Keratinocyte (primary cell): Measurements from ENCODE around the gene SFTPB. TPM values are rescaled to one million over a fixed set of nuclear protein-coding genes. Genes with fewer than 3 reads are reported as not detected.

Experiments used
- DNase-seq: peaks from one replicate; pipeline ENCODE4 v3.0.0-alpha.2; 2011; ENCODE audit warnings: low read depth, missing footprints, low spot score
- FAIRE-seq: peaks from 2 replicates; lab custom pipeline; 2011; peaks lifted over from hg19 to GRCh38; lab: Jason Lieb, UNC
- H2AFZ ChIP-seq: 2 replicates; pipeline ENCODE4 v1.6.0; 2012; ENCODE audit warnings: low read length, control low read depth, inconsistent platforms; ENCODE audit not compliant: control insufficient read depth
- H3K27ac ChIP-seq: 2 replicates; pipeline ENCODE4 v1.5.1; 2011; ENCODE audit warnings: low read length; ENCODE audit not compliant: control insufficient read depth, insufficient read depth
- H3K27me3 ChIP-seq: 3 replicates; pipeline ENCODE4 v1.6.0; 2011; ENCODE audit warnings: low read length; ENCODE audit not compliant: control insufficient read depth, insufficient read depth; ENCODE audit errors: extremely low read depth
- H3K36me3 ChIP-seq, 2 experiments: 2 replicates in 1 of 2; 3 replicates in 1 of 2; pipeline ENCODE4 v1.5.1; 2011; ENCODE audit warnings: low read length in 2 of 2, mild to moderate bottlenecking in 1 of 2; ENCODE audit not compliant: control insufficient read depth in 2 of 2, insufficient read depth in 2 of 2; ENCODE audit errors: extremely low read depth in 1 of 2
- H3K4me1 ChIP-seq: 3 replicates; pipeline ENCODE4 v1.5.1; 2011; ENCODE audit warnings: low read length; ENCODE audit not compliant: control insufficient read depth, insufficient read depth; ENCODE audit errors: extremely low read depth
- H3K4me2 ChIP-seq: 3 replicates; pipeline ENCODE4 v1.6.0; 2011; ENCODE audit warnings: low read depth, low read length; ENCODE audit not compliant: control insufficient read depth, insufficient read depth; ENCODE audit errors: extremely low read depth
- H3K4me3 ChIP-seq, 3 experiments: fragments of 200-600 bp in 1 of 3; sonication (generic) in 1 of 3; 2 replicates in 2 of 3; 3 replicates in 1 of 3; pipeline ENCODE4 v1.5.1; 2011 to 2016; ENCODE audit warnings: low read length in 3 of 3, mild to moderate bottlenecking in 3 of 3, control low read depth in 2 of 3, inconsistent platforms in 1 of 3, low read depth in 1 of 3, mixed read lengths in 1 of 3, mixed run types in 1 of 3, moderate library complexity in 1 of 3; ENCODE audit not compliant: control insufficient read depth in 2 of 3, insufficient read depth in 2 of 3; ENCODE audit errors: extremely low read depth in 1 of 3
- H3K79me2 ChIP-seq: 2 replicates; pipeline ENCODE4 v1.6.0; 2012; ENCODE audit warnings: low read length; ENCODE audit not compliant: control insufficient read depth, insufficient read depth
- H3K9ac ChIP-seq: 3 replicates; pipeline ENCODE4 v1.6.0; 2011; ENCODE audit warnings: low read length; ENCODE audit not compliant: control insufficient read depth, insufficient read depth; ENCODE audit errors: extremely low read depth
- H3K9me1 ChIP-seq: 3 replicates; pipeline ENCODE4 v1.6.0; 2011; ENCODE audit warnings: low read length; ENCODE audit not compliant: control insufficient read depth, insufficient read depth; ENCODE audit errors: extremely low read depth
- H3K9me3 ChIP-seq: 2 replicates; pipeline ENCODE4 v1.5.1; 2012; ENCODE audit warnings: low read depth, low read length; ENCODE audit not compliant: control insufficient read depth
- H4K20me1 ChIP-seq: 3 replicates; pipeline ENCODE4 v1.6.0; 2011; ENCODE audit warnings: low read length; ENCODE audit not compliant: control insufficient read depth, insufficient read depth; ENCODE audit errors: extremely low read depth
- EZH2 ChIP-seq: IDR thresholded peaks from one replicate; pipeline ENCODE4 v1.6.1; 2012; ENCODE audit warnings: inconsistent platforms, mild to moderate bottlenecking, low read length, moderate library complexity
- dilution Hi-C: fragments of 300-500 bp; cut with MboI; formaldehyde crosslinking; loops from one replicate; pipeline ENCODE4 v1.7.0; 2020; ENCODE audit warnings: low sequenced_read_pairs; ENCODE audit not compliant: extremely low pct_ligation_motif_present
- polyA plus RNA-seq, 5 experiments: library from polyadenylated mRNA; depleted of rRNA in 3 of 5; stranded (reverse) in 3 of 5; stranded (forward) in 1 of 5; unstranded in 1 of 5; fragments of >200 nt; gene quantifications; 1 replicate in 1 of 5; 2 replicates in 3 of 5; 3 replicates in 1 of 5; pipeline versions ENCODE4 v1.2.1 to v1.2.3, GENCODE V29; 2011 to 2012; ENCODE audit warnings: missing spikeins in 2 of 5, low read depth in 1 of 5, low replicate concordance in 1 of 5
- TF ChIP-seq, protein P1 (sequence below), 3 experiments: IDR thresholded peaks in 1 of 3; conservative IDR thresholded peaks in 1 of 3; optimal IDR thresholded peaks in 1 of 3; 2 replicates in 2 of 3; 3 replicates in 1 of 3; pipeline versions ENCODE3 to v1.5.1; 2011; ENCODE audit warnings: low read length in 3 of 3, mild to moderate bottlenecking in 3 of 3, moderate library complexity in 2 of 3, control low read depth in 1 of 3, inconsistent platforms in 1 of 3; ENCODE audit not compliant: insufficient read depth in 2 of 3; ENCODE audit errors: extremely low read depth in 1 of 3

Gene SFTPB
- polyA plus RNA-seq, 1 donor (not counting 4 experiments of a cell fraction or from before 2014, with no cell fraction given), result not detected

DNA sequence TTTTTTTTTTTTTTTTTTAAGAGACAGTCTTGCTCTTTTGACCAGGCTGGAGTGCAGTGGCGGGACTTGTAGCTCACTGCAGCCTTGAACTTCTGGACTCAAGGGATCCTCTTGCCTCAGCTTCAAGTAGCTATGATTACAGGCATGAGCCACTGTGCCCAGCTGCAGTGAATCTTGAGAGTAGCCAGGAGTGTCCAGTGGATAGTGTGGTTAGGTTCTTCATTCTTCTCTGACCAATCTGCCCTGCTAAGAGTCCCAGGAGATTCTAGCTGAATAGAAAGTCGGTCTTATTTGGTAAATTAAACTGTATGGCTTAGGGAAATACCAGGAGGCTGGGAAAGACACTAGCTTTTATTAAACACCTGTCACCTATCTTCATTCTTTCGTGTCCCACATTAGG is 36.7 kb downstream of the SFTPB start:
- Histone ChIP-seq H3K27me3 (no peaks in the 10 kb centered on the region), H3K79me2 (peaks cover 4% of the 10 kb centered on the region), H3K9ac (no peak overlapping the region), H3K4me2 (no peak overlapping the region), H3K36me3 (peaks cover 21 to 38% of the 10 kb centered on the region in 2 experiments), H3K27ac (no peak overlapping the region), H4K20me1 (no peaks in the 10 kb centered on the region), H3K9me1 (no peaks in the 10 kb centered on the region), H3K4me1 (no peaks in the 10 kb centered on the region), H3K4me3 (no peak overlapping the region), H2AFZ (no peak overlapping the region), H3K9me3 (no peaks in the 10 kb centered on the region)
- FAIRE-seq (no peak), DNase-seq (no peak)
- dilution Hi-C loops, result no loop called here
- TF ChIP-seq, protein P1, sequence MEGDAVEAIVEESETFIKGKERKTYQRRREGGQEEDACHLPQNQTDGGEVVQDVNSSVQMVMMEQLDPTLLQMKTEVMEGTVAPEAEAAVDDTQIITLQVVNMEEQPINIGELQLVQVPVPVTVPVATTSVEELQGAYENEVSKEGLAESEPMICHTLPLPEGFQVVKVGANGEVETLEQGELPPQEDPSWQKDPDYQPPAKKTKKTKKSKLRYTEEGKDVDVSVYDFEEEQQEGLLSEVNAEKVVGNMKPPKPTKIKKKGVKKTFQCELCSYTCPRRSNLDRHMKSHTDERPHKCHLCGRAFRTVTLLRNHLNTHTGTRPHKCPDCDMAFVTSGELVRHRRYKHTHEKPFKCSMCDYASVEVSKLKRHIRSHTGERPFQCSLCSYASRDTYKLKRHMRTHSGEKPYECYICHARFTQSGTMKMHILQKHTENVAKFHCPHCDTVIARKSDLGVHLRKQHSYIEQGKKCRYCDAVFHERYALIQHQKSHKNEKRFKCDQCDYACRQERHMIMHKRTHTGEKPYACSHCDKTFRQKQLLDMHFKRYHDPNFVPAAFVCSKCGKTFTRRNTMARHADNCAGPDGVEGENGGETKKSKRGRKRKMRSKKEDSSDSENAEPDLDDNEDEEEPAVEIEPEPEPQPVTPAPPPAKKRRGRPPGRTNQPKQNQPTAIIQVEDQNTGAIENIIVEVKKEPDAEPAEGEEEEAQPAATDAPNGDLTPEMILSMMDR (optimal IDR thresholded peaks at IDR 0.05 in 1 of 3, IDR thresholded peaks at IDR 0.05 in 1 of 3, conservative IDR thresholded peaks at IDR 0.05 in 1 of 3; ENCODE audit: extremely low read depth in 1 of 3, insufficient read depth in 2 of 3, low read length in 3 of 3), result no peak
- no peak for TF ChIP-seq EZH2

DNA sequence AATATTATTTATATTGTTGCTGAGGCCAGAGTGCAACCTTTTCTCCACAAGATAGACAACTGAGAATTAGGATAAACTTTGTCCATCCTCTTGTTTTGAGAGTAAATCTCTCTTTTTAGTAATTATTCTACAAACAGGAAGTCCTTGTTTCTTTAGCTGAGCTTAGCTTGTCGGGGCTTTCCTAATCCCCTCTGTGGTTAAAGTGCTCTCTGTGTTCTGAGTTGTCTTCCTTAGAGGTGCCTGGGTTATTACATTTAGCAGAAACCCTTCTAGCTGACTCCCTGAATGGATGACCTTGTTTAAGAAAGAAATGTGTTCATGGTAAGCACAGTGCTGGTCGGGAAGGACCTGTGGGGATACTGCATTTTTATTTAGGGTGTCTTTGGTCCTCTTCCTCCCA is 39.3 kb downstream of the SFTPB start:
- no peaks in the 10 kb centered on the region for H3K9me3 ChIP-seq
- peaks cover 24 to 45% of the 10 kb centered on the region in 2 experiments for H3K36me3 ChIP-seq
- dilution Hi-C loops, result no loop called here
- H3K27me3 ChIP-seq, result no peaks in the 10 kb centered on the region
- no peak overlapping the region for H2AFZ ChIP-seq
- no peak overlapping the region for H3K4me3 ChIP-seq
- H4K20me1 ChIP-seq, result no peaks in the 10 kb centered on the region
- no peak for DNase-seq
- TF ChIP-seq, protein P1 (optimal IDR thresholded peaks at IDR 0.05 in 1 of 3, IDR thresholded peaks at IDR 0.05 in 1 of 3, conservative IDR thresholded peaks at IDR 0.05 in 1 of 3; ENCODE audit: extremely low read depth in 1 of 3, insufficient read depth in 2 of 3, low read length in 3 of 3), result no peak
- no peak for TF ChIP-seq EZH2
- H3K79me2 ChIP-seq, result no peaks in the 10 kb centered on the region
- no peak for FAIRE-seq
- no peaks in the 10 kb centered on the region for H3K4me1 ChIP-seq
- H3K9me1 ChIP-seq, result no peaks in the 10 kb centered on the region
- no peak overlapping the region for H3K9ac ChIP-seq
- H3K4me2 ChIP-seq, result no peak overlapping the region
- no peak overlapping the region for H3K27ac ChIP-seq
